ENCODE measurements around the gene ATP5PF. TPM values are rescaled to one million over a fixed set of nuclear protein-coding genes. Genes with fewer than 3 reads are reported as not detected.
A peak's percentile ranks its signal among the peaks of the same experiment; 100 is the strongest.

Gene ATP5PF
- total RNA-seq, 1 donor from 2014 or later: 76.7 TPM

GRCh38 chr21:25688275-25689155 lies 46.2 kb downstream of the ATP5PF start:
- Histone ChIP-seq H3K36me3 (no peaks in the 10 kb centered on the region), H3K4me3 (no peak overlapping the region), H3K27me3 (no peaks in the 10 kb centered on the region), H3K4me1 (peaks cover 3% of the 10 kb centered on the region), H3K27ac (peak overlapping the region; percentile 52), H3K9me3 (no peaks in the 10 kb centered on the region)
- ATAC-seq: peak; percentile 44
- no peak for DNase-seq
- intact Hi-C loops (cut with DNase I): no loop called here
- no peak for TF ChIP-seq CTCF (IDR thresholded peaks at IDR 0.05)

DNA sequence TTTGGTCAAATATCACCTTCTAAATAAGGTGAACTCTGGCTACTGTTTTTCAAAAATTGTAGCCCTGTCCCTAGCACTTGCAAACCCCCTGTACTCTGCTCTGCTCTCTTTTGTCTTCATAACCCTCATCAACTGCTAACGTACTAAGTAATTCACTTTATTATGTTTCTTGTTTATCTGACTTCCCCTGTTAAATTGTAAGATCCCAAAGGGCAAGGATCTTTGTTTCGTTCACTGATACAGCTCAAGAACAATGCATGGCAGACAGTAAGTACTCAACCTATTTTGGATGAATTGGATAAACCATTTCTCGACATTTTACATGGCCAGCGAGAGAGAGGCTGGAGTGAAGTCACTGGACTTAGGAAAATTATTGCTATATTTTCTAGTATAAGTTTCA lies 46.9 kb downstream of the ATP5PF start:
- intact Hi-C loops (cut with DNase I): no loop called here
- ATAC-seq (no peak), DNase-seq (no peak)
- Histone ChIP-seq H3K36me3 (no peaks in the 10 kb centered on the region), H3K4me1 (peaks cover 3% of the 10 kb centered on the region), H3K9me3 (no peaks in the 10 kb centered on the region), H3K27ac (peak overlapping the region; percentile 52), H3K4me3 (no peak overlapping the region), H3K27me3 (no peaks in the 10 kb centered on the region)
- no peak for TF ChIP-seq CTCF (IDR thresholded peaks at IDR 0.05)

- DNase-seq (no peak), ATAC-seq (no peak)
- no peaks in the 10 kb centered on the region for H3K9me3 ChIP-seq
- H3K4me1 ChIP-seq: no peaks in the 10 kb centered on the region
- H3K4me3 ChIP-seq: no peak overlapping the region
- no peak overlapping the region for H3K27ac ChIP-seq
- intact Hi-C loops (cut with DNase I): no loop called here
- no peaks in the 10 kb centered on the region for H3K27me3 ChIP-seq
- H3K36me3 ChIP-seq: no peaks in the 10 kb centered on the region
- no peak for TF ChIP-seq CTCF (IDR thresholded peaks at IDR 0.05)
Observed at GRCh38 chr21:25682382-25682781, 52.3 kb downstream of the ATP5PF start.

DNA sequence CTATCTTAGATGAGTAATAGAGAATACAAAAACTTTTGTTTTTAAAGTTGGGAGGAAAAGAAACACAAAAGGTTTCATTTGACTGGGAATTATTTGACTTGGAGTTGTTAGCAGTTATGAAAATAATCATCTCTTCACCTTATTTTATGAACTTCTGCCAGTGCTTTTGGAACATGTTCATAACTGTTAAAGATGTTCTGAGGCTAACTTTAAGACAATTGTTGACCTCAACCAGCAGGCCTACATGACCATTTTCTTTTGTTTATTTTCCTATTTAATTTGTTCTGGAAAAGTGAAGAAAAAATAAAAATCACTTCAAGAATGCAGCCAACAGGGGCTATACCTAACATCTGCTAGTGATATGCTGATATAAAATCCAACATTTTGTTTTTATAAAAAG lies 58.3 kb downstream of the ATP5PF start:
- no peak for TF ChIP-seq CTCF (IDR thresholded peaks at IDR 0.05)
- H3K27me3 ChIP-seq: no peaks in the 10 kb centered on the region
- no peak overlapping the region for H3K27ac ChIP-seq
- DNase-seq (no peak), ATAC-seq (no peak)
- H3K9me3 ChIP-seq: no peaks in the 10 kb centered on the region
- intact Hi-C loops (cut with DNase I): no loop called here
- H3K4me1 ChIP-seq: no peaks in the 10 kb centered on the region
- no peaks in the 10 kb centered on the region for H3K36me3 ChIP-seq
- no peak overlapping the region for H3K4me3 ChIP-seq

Other genes with a start within 250 kb of the ATP5PF start
- gene MRPL39, start 127.4 kb downstream of the ATP5PF start, total RNA-seq: 19.9 TPM
- 38.6 TPM for gene JAM2, start 95.6 kb downstream of the ATP5PF start, total RNA-seq
- gene GABPA, start 68 bp upstream of the ATP5PF start, total RNA-seq: 27.8 TPM